K562 (cell line): ENCODE data around the gene PLCL2. TPM values are rescaled to one million over a fixed set of nuclear protein-coding genes. Genes with fewer than 3 reads are reported as not detected.

Experiments used
- ATAC-seq: fragments of 200-7000 bp; cut with Tn5 transposase; 3 replicates; pipeline ENCODE4 v1.9.1; 2020; ENCODE audit warnings: moderate library complexity
- BruUV-seq: library from RNA; stranded (reverse); fragments of 400-500 nt; replicated peaks from 2 replicates; lab custom pipeline; 2021; lab: Mats Ljungman, UMichigan
- CTCF ChIA-PET: fragments of 300-600 bp; formaldehyde crosslinking; extraction: SDS; loops from one replicate; lab custom pipeline; 2021; ENCODE audit warnings: low intra/inter-chr PET ratio; lab: Yijun Ruan, JAX
- POLR2A ChIA-PET: fragments of 300-600, 350-650 bp; sonication (Branson Sonifier 250); formaldehyde crosslinking; extraction: SDS; loops from one replicate; lab custom pipeline; 2021; ENCODE audit warnings: antibody characterized with exemption, inconsistent platforms; lab: Yijun Ruan, JAX
- DNase-seq, 4 experiments: peaks; one replicate each; pipeline versions ENCODE4 v3.0.0 to v3.0.0-alpha.2; 2011 to 2018; ENCODE audit warnings: low spot score in 3 of 4, mixed read lengths in 3 of 4; ENCODE audit errors: extremely low read depth in 1 of 4
- FAIRE-seq: peaks from 2 replicates; lab custom pipeline; 2011; peaks lifted over from hg19 to GRCh38; lab: Jason Lieb, UNC
- H2AFZ ChIP-seq: 2 replicates; pipeline ENCODE4 v1.6.0; 2011; ENCODE audit warnings: low read depth, low read length, control low read depth, inconsistent platforms
- H3K27ac ChIP-seq: fragments of 200-600 bp; 3 replicates; pipeline ENCODE4 v1.8.0; 2011; ENCODE audit warnings: low read depth, mild to moderate bottlenecking, control low read depth, inconsistent platforms, low read length, moderate library complexity, mixed read lengths; ENCODE audit errors: extremely low read depth
- H3K27me3 ChIP-seq, 2 experiments: fragments of 300-600 bp in 1 of 2; 2 replicates in 1 of 2; 3 replicates in 1 of 2; pipeline versions ENCODE4 v1.6.0 to v1.8.0; 2011; ENCODE audit warnings: inconsistent platforms in 2 of 2, low read length in 2 of 2, mild to moderate bottlenecking in 1 of 2, mixed read lengths in 1 of 2, moderate library complexity in 1 of 2; ENCODE audit not compliant: control insufficient read depth in 2 of 2, insufficient read depth in 2 of 2
- H3K36me3 ChIP-seq: fragments of 300-600 bp; 3 replicates; pipeline ENCODE4 v1.8.0; 2011; ENCODE audit warnings: mild to moderate bottlenecking, low read length, inconsistent platforms; ENCODE audit not compliant: control insufficient read depth, insufficient read depth
- H3K4me1 ChIP-seq, 2 experiments: fragments of 200-600 bp in 1 of 2; replicated peaks in 1 of 2; 2 replicates in 1 of 2; 3 replicates in 1 of 2; pipeline versions ENCODE4 v1.5.1 to v1.8.0; 2011; ENCODE audit warnings: inconsistent platforms in 2 of 2, low read length in 2 of 2, mild to moderate bottlenecking in 1 of 2, mixed read lengths in 1 of 2, moderate library complexity in 1 of 2; ENCODE audit not compliant: control insufficient read depth in 2 of 2, insufficient read depth in 2 of 2
- H3K4me2 ChIP-seq: 2 replicates; pipeline ENCODE4 v1.6.1; 2011; ENCODE audit warnings: low read length, control low read depth, inconsistent platforms, mixed read lengths; ENCODE audit not compliant: insufficient read depth
- H3K4me3 ChIP-seq: fragments of 200-600 bp; sonication (generic), shearing (Covaris generic); 2 replicates; pipeline ENCODE4 v1.5.1; 2016; ENCODE audit warnings: control low read depth, inconsistent platforms
- H3K79me2 ChIP-seq: fragments of 200-600 bp; 3 replicates; pipeline ENCODE4 v1.8.0; 2011; ENCODE audit warnings: low read length, inconsistent platforms; ENCODE audit not compliant: control insufficient read depth, insufficient read depth
- H3K9ac ChIP-seq, 2 experiments: 2 replicates each; pipeline versions ENCODE4 v1.6.0 to v1.6.1; 2011; ENCODE audit warnings: low read depth in 2 of 2, low read length in 2 of 2, control low read depth in 1 of 2, inconsistent platforms in 1 of 2, mild to moderate bottlenecking in 1 of 2, mixed read lengths in 1 of 2; ENCODE audit not compliant: insufficient read depth in 1 of 2
- H3K9me1 ChIP-seq: one replicate; pipeline ENCODE4 v1.6.0; 2011; ENCODE audit warnings: inconsistent platforms, mild to moderate bottlenecking, low read length, moderate library complexity; ENCODE audit not compliant: control insufficient read depth, insufficient read depth
- H3K9me3 ChIP-seq: replicated peaks from 2 replicates; pipeline ENCODE4 v1.5.1; 2011; ENCODE audit warnings: low read depth, low read length, inconsistent platforms; ENCODE audit not compliant: control insufficient read depth, insufficient read depth
- H4K20me1 ChIP-seq: replicated peaks from 2 replicates; pipeline ENCODE4 v1.6.1; 2011; ENCODE audit warnings: low read length, inconsistent platforms, mixed read lengths; ENCODE audit not compliant: control insufficient read depth, insufficient read depth
- ASH1L ChIP-seq: fragments of 450-650 bp; IDR thresholded peaks from 2 replicates; pipeline ENCODE4 v1.6.1; 2018; ENCODE audit warnings: borderline replicate concordance, mild to moderate bottlenecking, low read depth; ENCODE audit not compliant: partially characterized antibody
- CBX8 ChIP-seq: fragments of 200-600 bp; sonication (generic); IDR thresholded peaks from 2 replicates; pipeline ENCODE4 v1.6.1; 2012; ENCODE audit warnings: borderline replicate concordance, mixed run types, low read depth, mild to moderate bottlenecking, moderate library complexity, mixed read lengths, low read length, control low read depth, inconsistent platforms; ENCODE audit not compliant: poor library complexity, severe bottlenecking; ENCODE audit errors: extremely low read depth
- CHD4 ChIP-seq: fragments of 200-600 bp; sonication (generic); IDR thresholded peaks from 3 replicates; pipeline ENCODE4 v1.6.1; 2012; ENCODE audit warnings: low read depth, mild to moderate bottlenecking, mixed read lengths, low read length, inconsistent platforms; ENCODE audit not compliant: insufficient read depth, insufficient replicate concordance, poor library complexity, severe bottlenecking
- PHB ChIP-seq: fragments of 250-450 bp; sonication (Bioruptor Pico); IDR thresholded peaks from 2 replicates; pipeline ENCODE4 v1.5.0; 2021
- RB1 ChIP-seq: fragments of 450-650 bp; IDR thresholded peaks from 2 replicates; pipeline ENCODE4 v1.6.1; 2017; ENCODE audit warnings: low read depth, mild to moderate bottlenecking
- ZNF3 ChIP-seq: fragments of 250-450 bp; sonication (Bioruptor Pico); IDR thresholded peaks from 2 replicates; pipeline ENCODE4 v1.5.0; 2021; ENCODE audit warnings: mild to moderate bottlenecking, moderate library complexity
- ZNF586 ChIP-seq: fragments of 450-650 bp; formaldehyde crosslinking; conservative IDR thresholded peaks from 2 replicates; pipeline ENCODE4 v1.4.0; 2020; ENCODE audit warnings: mild to moderate bottlenecking, moderate library complexity
- ZNF609 ChIP-seq: sonication (generic); formaldehyde crosslinking; IDR thresholded peaks from 2 replicates; pipeline ENCODE4 v1.8.1; 2023; ENCODE audit warnings: missing genetic modification reagents, mild to moderate bottlenecking, borderline replicate concordance
- WGBS: fragments of 100-300 bp; shearing (Covaris generic); methylation state at CpG from one replicate; pipeline ENCODE4 v1.1.6; 2016; ENCODE audit warnings: low coverage, mixed read lengths; ENCODE audit not compliant: insufficient coverage; ENCODE audit errors: missing lambda C conversion rate; 5-methylcytosine and 5-hydroxymethylcytosine counted together
- in situ Hi-C: fragments of 300-500 bp; cut with MboI; formaldehyde crosslinking; loops from 4 replicates; pipeline ENCODE4 v1.15.0; 2018; ENCODE audit warnings: inconsistent platforms, mixed read lengths
- intact Hi-C: fragments of 100-400 bp; cut with micrococcal nuclease; formaldehyde crosslinking; loops from 2 replicates; pipeline ENCODE4 v1.14.2; 2022
- polyA plus RNA-seq, 8 experiments: library from polyadenylated mRNA; depleted of rRNA in 4 of 8; stranded (reverse) in 5 of 8; unstranded in 3 of 8; fragments of >200 nt; fragmentation: Nextera tagmentation in 2 of 8; fragmentation: Illumina TruSeq in 1 of 8; extraction: Ambion mirVana in 2 of 8; extraction: Trizol in 1 of 8; gene quantifications; 2 replicates each; pipeline versions ENCODE4 v1.2.1 to v1.2.3, GENCODE V29; 2011 to 2014; ENCODE audit warnings: inconsistent platforms in 1 of 8, missing spikeins in 1 of 8
- total RNA-seq, 7 experiments: library from RNA; depleted of rRNA in 6 of 7; stranded (reverse); fragments of >200 nt in 6 of 7; fragmentation: Illumina TruSeq in 2 of 7; extraction: Trizol in 2 of 7; gene quantifications; 2 replicates each; pipeline versions ENCODE4 v1.2.1 to v1.2.3, GENCODE V29; 2011 to 2021; ENCODE audit warnings: low replicate concordance in 1 of 7
- TF ChIP-seq, protein P1 (sequence below): sonication (generic); formaldehyde crosslinking; IDR thresholded peaks from 2 replicates; pipeline ENCODE4 v1.8.0; 2022; ENCODE audit warnings: mild to moderate bottlenecking, missing genetic modification reagents, borderline replicate concordance
- TF ChIP-seq, protein P2 (sequence below): fragments of 450-650 bp; formaldehyde crosslinking; IDR thresholded peaks from 2 replicates; pipeline ENCODE4 v1.4.0; 2020; ENCODE audit warnings: mild to moderate bottlenecking

PLCL2 gene
- total and polyA plus RNA-seq, 9 of the 15 experiments (the other 6 are each of a cell fraction or from before 2014, with no cell fraction given): 0.03 to 0.18 (median 0.11) TPM; not detected in 2

DNA sequence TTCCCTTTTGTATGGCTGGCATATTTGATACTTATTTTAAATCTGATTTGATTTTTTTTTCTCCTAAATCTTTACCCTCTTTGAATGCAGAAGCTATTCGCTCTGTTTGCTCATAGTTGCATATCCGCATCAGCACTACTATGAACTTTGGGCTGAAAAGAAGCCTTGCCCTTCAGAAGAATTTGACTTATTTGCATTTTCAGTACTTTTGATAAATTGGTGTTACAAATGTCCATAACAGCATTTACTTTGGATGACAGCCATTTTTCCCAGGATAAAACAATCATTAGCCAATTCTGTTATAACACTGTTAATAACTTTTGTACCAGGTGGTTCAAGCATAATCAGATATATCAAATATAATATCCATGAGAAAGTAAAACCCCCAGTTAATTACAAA, 129.5 kb downstream of the PLCL2 start (continued):
- TF ChIP-seq, protein P1, sequence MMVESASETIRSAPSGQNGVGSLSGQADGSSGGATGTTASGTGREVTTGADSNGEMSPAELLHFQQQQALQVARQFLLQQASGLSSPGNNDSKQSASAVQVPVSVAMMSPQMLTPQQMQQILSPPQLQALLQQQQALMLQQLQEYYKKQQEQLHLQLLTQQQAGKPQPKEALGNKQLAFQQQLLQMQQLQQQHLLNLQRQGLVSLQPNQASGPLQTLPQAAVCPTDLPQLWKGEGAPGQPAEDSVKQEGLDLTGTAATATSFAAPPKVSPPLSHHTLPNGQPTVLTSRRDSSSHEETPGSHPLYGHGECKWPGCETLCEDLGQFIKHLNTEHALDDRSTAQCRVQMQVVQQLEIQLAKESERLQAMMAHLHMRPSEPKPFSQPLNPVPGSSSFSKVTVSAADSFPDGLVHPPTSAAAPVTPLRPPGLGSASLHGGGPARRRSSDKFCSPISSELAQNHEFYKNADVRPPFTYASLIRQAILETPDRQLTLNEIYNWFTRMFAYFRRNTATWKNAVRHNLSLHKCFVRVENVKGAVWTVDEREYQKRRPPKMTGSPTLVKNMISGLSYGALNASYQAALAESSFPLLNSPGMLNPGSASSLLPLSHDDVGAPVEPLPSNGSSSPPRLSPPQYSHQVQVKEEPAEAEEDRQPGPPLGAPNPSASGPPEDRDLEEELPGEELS (CRISPR knock-in tag): no peak
- TF ChIP-seq RB1 (no peak), ZNF3 (CRISPR knock-in tag) (no peak)
- TF ChIP-seq, protein P2, sequence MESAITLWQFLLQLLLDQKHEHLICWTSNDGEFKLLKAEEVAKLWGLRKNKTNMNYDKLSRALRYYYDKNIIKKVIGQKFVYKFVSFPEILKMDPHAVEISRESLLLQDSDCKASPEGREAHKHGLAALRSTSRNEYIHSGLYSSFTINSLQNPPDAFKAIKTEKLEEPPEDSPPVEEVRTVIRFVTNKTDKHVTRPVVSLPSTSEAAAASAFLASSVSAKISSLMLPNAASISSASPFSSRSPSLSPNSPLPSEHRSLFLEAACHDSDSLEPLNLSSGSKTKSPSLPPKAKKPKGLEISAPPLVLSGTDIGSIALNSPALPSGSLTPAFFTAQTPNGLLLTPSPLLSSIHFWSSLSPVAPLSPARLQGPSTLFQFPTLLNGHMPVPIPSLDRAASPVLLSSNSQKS (CRISPR knock-in tag): no peak
- TF ChIP-seq, all 486 proteins: peak for 0

DNA sequence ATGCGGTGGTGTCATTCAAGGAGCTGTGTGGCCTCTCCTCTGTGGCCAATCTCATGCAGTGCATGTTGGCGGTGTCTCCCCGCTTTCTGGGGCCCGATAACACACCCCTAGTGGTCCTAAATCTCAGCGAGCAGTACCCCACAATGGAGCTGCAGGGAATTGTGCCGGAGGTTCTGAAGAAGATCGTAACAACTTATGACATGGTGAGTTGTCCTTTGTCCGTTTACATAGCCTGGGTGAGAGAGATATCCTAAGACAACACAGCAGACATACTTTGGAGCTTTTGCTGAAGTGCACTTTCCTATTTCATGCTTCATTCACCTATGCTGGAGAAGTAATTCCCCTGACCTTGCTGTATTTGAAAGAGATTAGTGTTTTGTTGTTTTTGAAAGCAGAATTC, 130.0 kb downstream of the PLCL2 start:
- TF ChIP-seq CBX8: no peak
- no peak for TF ChIP-seq ZNF609 (CRISPR knock-in tag)
- TF ChIP-seq PHB (CRISPR knock-in tag): no peak
- no peak for TF ChIP-seq CHD4
- TF ChIP-seq ASH1L: no peak
- no peak for TF ChIP-seq ZNF586
- Histone ChIP-seq H3K4me2 (no peak overlapping the region), H3K27ac (no peak overlapping the region), H3K9me3 (no peaks in the 10 kb centered on the region), H4K20me1 (no peaks in the 10 kb centered on the region), H3K79me2 (no peaks in the 10 kb centered on the region), H2AFZ (no peak overlapping the region), H3K27me3 (peaks cover 9 to 10% of the 10 kb centered on the region in 2 experiments), H3K9ac (no peak overlapping the region), H3K36me3 (no peaks in the 10 kb centered on the region), H3K4me1 (no peaks in the 10 kb centered on the region), H3K9me1 (no peaks in the 10 kb centered on the region), H3K4me3 (no peak overlapping the region)
- BruUV-seq: no TSS peak
- DNase-seq (no peak), FAIRE-seq (no peak), ATAC-seq (no peak)
- intact Hi-C loops (no loop called here), in situ Hi-C loops (no loop called here)
- POLR2A ChIA-PET: interaction anchor here (1.8 kb wide), 1 partner anchor 10 kb away, joined by 8 read pairs; no protein-coding TSS in a partner anchor
- CTCF ChIA-PET: no interaction called here
- 1% methylated on average over 8 of the region's 8 CpGs for WGBS
